PC-3 (cell line): ENCODE data around the gene RHOV. TPM values are rescaled to one million over a fixed set of nuclear protein-coding genes. Genes with fewer than 3 reads are reported as not detected.

Source experiments
- ATAC-seq: fragments of 200-7000 bp; cut with Tn5 transposase; 2 replicates; pipeline ENCODE4 v1.9.1; 2020; ENCODE audit warnings: mild to moderate bottlenecking, moderate library complexity
- BruUV-seq: library from RNA; stranded (reverse); fragments of 400-500 nt; replicated peaks from 2 replicates; lab custom pipeline; 2021; lab: Mats Ljungman, UMichigan
- CTCF ChIA-PET: fragments of 300-600 bp; sonication (Branson Sonifier 250); formaldehyde crosslinking; loops from one replicate; lab custom pipeline; 2022; ENCODE audit warnings: antibody characterized with exemption; lab: Charles Lee
- POLR2A ChIA-PET: fragments of 300-600 bp; sonication (Branson Sonifier 250); formaldehyde crosslinking; loops from one replicate; lab custom pipeline; 2022; ENCODE audit warnings: antibody characterized with exemption; ENCODE audit not compliant: unreplicated experiment; lab: Charles Lee
- DNase-seq: peaks from one replicate; pipeline ENCODE4 v3.0.0-alpha.2; 2015
- H2AFZ ChIP-seq: fragments of 300-600 bp; sonication (generic); 2 replicates; pipeline ENCODE4 v1.6.0; 2016; ENCODE audit warnings: antibody characterized with exemption, low read length
- H3F3A ChIP-seq: fragments of 300-600 bp; sonication (generic); one replicate; pipeline ENCODE4 v1.6.0; 2017; ENCODE audit warnings: antibody characterized with exemption, low read length, control low read depth, mild to moderate bottlenecking; ENCODE audit not compliant: unreplicated experiment
- H3K27ac ChIP-seq: fragments of 300-600 bp; sonication (generic); 2 replicates; pipeline ENCODE4 v1.5.1; 2016; ENCODE audit warnings: mild to moderate bottlenecking, low read length
- H3K27me3 ChIP-seq: fragments of 300-600 bp; sonication (generic); 2 replicates; pipeline ENCODE4 v1.6.1; 2016; ENCODE audit warnings: low read length, mixed read lengths
- H3K36me3 ChIP-seq: fragments of 300-600 bp; sonication (generic); 2 replicates; pipeline ENCODE4 v1.6.1; 2016; ENCODE audit warnings: low read depth, mixed run types, low read length, mixed read lengths
- H3K4me1 ChIP-seq: fragments of 300-600 bp; sonication (generic); 2 replicates; pipeline ENCODE4 v1.5.1; 2016; ENCODE audit warnings: low read length; ENCODE audit not compliant: insufficient read depth
- H3K4me2 ChIP-seq: fragments of 300-600 bp; sonication (generic); 2 replicates; pipeline ENCODE4 v1.6.0; 2016; ENCODE audit warnings: low read length
- H3K4me3 ChIP-seq: fragments of 300-600 bp; sonication (generic); 2 replicates; pipeline ENCODE4 v1.5.1; 2016; ENCODE audit warnings: mild to moderate bottlenecking, low read length, mixed read lengths
- H3K79me2 ChIP-seq: fragments of 300-600 bp; sonication (generic); 2 replicates; pipeline ENCODE4 v1.6.1; 2017; ENCODE audit warnings: low read length, mixed read lengths
- H3K9ac ChIP-seq: fragments of 300-600 bp; sonication (generic); 2 replicates; pipeline ENCODE4 v1.6.0; 2016; ENCODE audit warnings: mild to moderate bottlenecking, low read length
- H3K9me2 ChIP-seq: fragments of 300-600 bp; sonication (generic); replicated peaks from 2 replicates; pipeline ENCODE4 v1.6.1; 2016; ENCODE audit warnings: mixed run types, low read length, mixed read lengths
- H3K9me3 ChIP-seq: fragments of 300-600 bp; sonication (generic); 2 replicates; pipeline ENCODE4 v1.6.1; 2016; ENCODE audit warnings: low read length, mixed read lengths
- H4K20me1 ChIP-seq: fragments of 300-600 bp; sonication (generic); 2 replicates; pipeline ENCODE4 v1.6.1; 2016; ENCODE audit warnings: low read length, mixed read lengths
- CTCF ChIP-seq: fragments of 300-600 bp; sonication (generic); conservative IDR thresholded peaks from 2 replicates; pipeline ENCODE4 v1.5.1; 2017; ENCODE audit warnings: antibody characterized with exemption, low read depth, mild to moderate bottlenecking, low read length
- EZH2 ChIP-seq: fragments of 300-600 bp; sonication (generic); IDR thresholded peaks from one replicate; pipeline ENCODE4 v1.6.1; 2017; ENCODE audit warnings: antibody characterized with exemption, mild to moderate bottlenecking, low read length; ENCODE audit not compliant: unreplicated experiment
- EZH2phosphoT487 ChIP-seq: fragments of 300-600 bp; sonication (generic); IDR thresholded peaks from 2 replicates; pipeline ENCODE4 v1.6.1; 2018; ENCODE audit warnings: mild to moderate bottlenecking, antibody characterized with exemption, low read length, borderline replicate concordance
- intact Hi-C: fragments of 100-400 bp; cut with micrococcal nuclease; formaldehyde crosslinking; loops from 2 replicates; pipeline ENCODE4 v1.9.0; 2023
- total RNA-seq: library from RNA; depleted of rRNA; stranded (reverse); fragments of >200 nt; gene quantifications from 2 replicates; pipeline ENCODE4 v1.2.3, GENCODE V29; 2014

Gene RHOV
- total RNA-seq, 1 experiment from 2014 or later = 39.5 TPM

- DNase-seq (no peak), ATAC-seq (no peak)
- no peaks in the 10 kb centered on the region for H3K9me3 ChIP-seq
- H3K9ac ChIP-seq = no peak overlapping the region
- H3F3A ChIP-seq = no peaks in the 10 kb centered on the region
- no peak overlapping the region for H3K4me3 ChIP-seq
- no peaks in the 10 kb centered on the region for H3K79me2 ChIP-seq
- CTCF ChIA-PET = interaction anchor here (0.8 to 1.2 kb wide), 3 partner anchors 10 to 24 kb away, joined by 3 to 4 read pairs (median 4); partner anchors contain the start of gene VPS18
- TF ChIP-seq CTCF (no peak), EZH2phosphoT487 (no peak), EZH2 (no peak)
- H3K4me1 ChIP-seq = peaks cover 14% of the 10 kb centered on the region
- BruUV-seq = no TSS peak
- no peaks in the 10 kb centered on the region for H3K27me3 ChIP-seq
- H2AFZ ChIP-seq = no peak overlapping the region
- H3K27ac ChIP-seq = no peak overlapping the region
- H3K9me2 ChIP-seq = no peaks in the 10 kb centered on the region
- POLR2A ChIA-PET = no interaction called here
- H3K36me3 ChIP-seq = no peaks in the 10 kb centered on the region
- intact Hi-C loops = no loop called here
- no peaks in the 10 kb centered on the region for H4K20me1 ChIP-seq
- no peak overlapping the region for H3K4me2 ChIP-seq
Measured at GRCh38 chr15:40881351-40881750, 7.3 kb upstream of the RHOV start.

GRCh38 chr15:40879609-40880008, 5.6 kb upstream of the RHOV start:
- peaks cover 15% of the 10 kb centered on the region for H3K4me1 ChIP-seq
- no peaks in the 10 kb centered on the region for H3K9me2 ChIP-seq
- no peak overlapping the region for H3K4me2 ChIP-seq
- H3K9me3 ChIP-seq = no peaks in the 10 kb centered on the region
- intact Hi-C loops = loop anchor here (2.0 kb wide), 1 partner anchor 13 kb away; no protein-coding TSS in a partner anchor
- H3K27me3 ChIP-seq = no peaks in the 10 kb centered on the region
- TF ChIP-seq EZH2 (no peak), CTCF (no peak), EZH2phosphoT487 (no peak)
- H3F3A ChIP-seq = no peaks in the 10 kb centered on the region
- H4K20me1 ChIP-seq = no peaks in the 10 kb centered on the region
- DNase-seq (no peak), ATAC-seq (no peak; the same call in 1 of the 2 replicates)
- no peaks in the 10 kb centered on the region for H3K79me2 ChIP-seq
- H3K36me3 ChIP-seq = no peaks in the 10 kb centered on the region
- no peak overlapping the region for H3K4me3 ChIP-seq
- ChIA-PET CTCF (interaction anchor here (1.2 to 1.6 kb wide), 3 partner anchors 12 to 22 kb away, joined by 4 to 9 read pairs (median 6); partner anchors contain the start of gene VPS18), POLR2A (no interaction called here)
- H2AFZ ChIP-seq = no peak overlapping the region
- BruUV-seq = no TSS peak
- peak overlapping the region; percentile 61 for H3K27ac ChIP-seq
- no peak overlapping the region for H3K9ac ChIP-seq

- ATAC-seq = peak; percentile 77
- Histone ChIP-seq H3K9me2 (no peaks in the 10 kb centered on the region), H4K20me1 (no peaks in the 10 kb centered on the region), H3F3A (no peaks in the 10 kb centered on the region), H3K79me2 (0 out of 2 replicates have a peak, but pooled peaks cover under 1% of the 10 kb centered on the region), H3K4me2 (peak overlapping the region; percentile 45), H3K27me3 (no peaks in the 10 kb centered on the region), H3K9me3 (no peaks in the 10 kb centered on the region), H3K9ac (peak overlapping the region; percentile 21; the same call in 1 of the 2 replicates), H2AFZ (no peak overlapping the region), H3K36me3 (no peaks in the 10 kb centered on the region), H3K27ac (peak overlapping the region; percentile 61), H3K4me3 (no peak overlapping the region), H3K4me1 (peaks cover 20% of the 10 kb centered on the region)
- intact Hi-C loops = loop anchor here (2.0 kb wide), 1 partner anchor 14 kb away; no protein-coding TSS in a partner anchor
- no TSS peak for BruUV-seq
- TF ChIP-seq EZH2 (no peak), EZH2phosphoT487 (no peak), CTCF (no peak)
- ChIA-PET CTCF (interaction anchor here (0.6 to 1.6 kb wide), 10 partner anchors 13 to 458 kb away, joined by 3 to 9 read pairs (median 4); partner anchors contain the start of gene VPS18), POLR2A (no interaction called here)
- peak; percentile 88 for DNase-seq
Measured at GRCh38 chr15:40878785-40879184, 4.8 kb upstream of the RHOV start.
